Measurements from ENCODE around the gene IL22.

Gene IL22

GRCh38 chr12:68263366-68263765 is 10.0 kb upstream of the IL22 start:
- DNase-seq: no peak

- DNase-seq: no peak
Measured at GRCh38 chr12:68261896-68262295, 8.5 kb upstream of the IL22 start.

GRCh38 chr12:68260153-68260552 is 6.7 kb upstream of the IL22 start:
- no peak for DNase-seq

- no peak for DNase-seq
Measured at GRCh38 chr12:68259318-68259940, 6.0 kb upstream of the IL22 start.

GRCh38 chr12:68252077-68252476 is 1.3 kb downstream of the IL22 start:
- DNase-seq: no peak

- DNase-seq: no peak
Measured at GRCh38 chr12:68250454-68250853, 3.0 kb downstream of the IL22 start.

GRCh38 chr12:68247785-68248184 is 5.6 kb downstream of the IL22 start:
- no peak for DNase-seq

- DNase-seq: no peak
Measured at GRCh38 chr12:68246350-68246749, 7.1 kb downstream of the IL22 start.

- DNase-seq: no peak
Measured at GRCh38 chr12:68245180-68246021, 8.0 kb downstream of the IL22 start.

GRCh38 chr12:68242777-68243176 is 10.6 kb downstream of the IL22 start:
- no peak for DNase-seq

GRCh38 chr12:68240975-68241374 is 12.4 kb downstream of the IL22 start:
- no peak for DNase-seq

- DNase-seq: no peak
Measured at GRCh38 chr12:68240079-68240478, 13.3 kb downstream of the IL22 start.

GRCh38 chr12:68239309-68239982 is 14.0 kb downstream of the IL22 start:
- peak; percentile 11 for DNase-seq

- no peak for DNase-seq
Measured at GRCh38 chr12:68237619-68238018, 15.8 kb downstream of the IL22 start.

GRCh38 chr12:68237078-68237477 is 16.3 kb downstream of the IL22 start:
- DNase-seq: peak; percentile 17

GRCh38 chr12:68236421-68237059 is 16.9 kb downstream of the IL22 start:
- peak; percentile 38 for DNase-seq

- DNase-seq: no peak
Measured at GRCh38 chr12:68235576-68235975, 17.8 kb downstream of the IL22 start.

- no peak for DNase-seq
Measured at GRCh38 chr12:68234140-68234539, 19.3 kb downstream of the IL22 start.

- no peak for DNase-seq
Measured at GRCh38 chr12:68233498-68233897, 19.9 kb downstream of the IL22 start.

GRCh38 chr12:68231691-68232090 is 21.7 kb downstream of the IL22 start:
- DNase-seq: no peak

- DNase-seq: no peak
Measured at GRCh38 chr12:68231229-68231628, 22.2 kb downstream of the IL22 start.

GRCh38 chr12:68229956-68230355 is 23.4 kb downstream of the IL22 start:
- DNase-seq: no peak

- DNase-seq: no peak
Measured at GRCh38 chr12:68227356-68227755, 26.0 kb downstream of the IL22 start.

All from NCI-H748 treated with DMSO at 0.1 percent for 48 hours (cell line).